H9 (cell line): Measurements from ENCODE around the gene KCTD16. TPM values are rescaled to one million over a fixed set of nuclear protein-coding genes. Genes with fewer than 3 reads are reported as not detected.
A peak's percentile ranks its signal among the peaks of the same experiment; 100 is the strongest.

ENCODE experiments used
- DNase-seq: peaks from one replicate; pipeline ENCODE4 v3.0.0-alpha.2; 2017
- H2AFZ ChIP-seq: one replicate; pipeline ENCODE4 v1.6.1; 2013; ENCODE audit warnings: mild to moderate bottlenecking, low read length, control low read depth, moderate library complexity
- H2AK5ac ChIP-seq: 2 replicates; pipeline ENCODE4 v1.6.1; 2013; ENCODE audit warnings: low read length, control low read depth, mixed read lengths; ENCODE audit not compliant: insufficient read length
- H2BK120ac ChIP-seq: one replicate; pipeline ENCODE4 v1.6.1; 2013; ENCODE audit warnings: low read depth, mild to moderate bottlenecking, low read length, control low read depth, inconsistent platforms; ENCODE audit not compliant: poor library complexity, severe bottlenecking
- H2BK12ac ChIP-seq: 2 replicates; pipeline ENCODE4 v1.6.1; 2013; ENCODE audit warnings: low read length, control low read depth, mixed read lengths, low read depth; ENCODE audit not compliant: insufficient read length
- H2BK15ac ChIP-seq: 2 replicates; pipeline ENCODE4 v1.6.1; 2013; ENCODE audit warnings: low read depth, low read length, control low read depth
- H2BK20ac ChIP-seq: one replicate; pipeline ENCODE4 v1.6.1; 2013; ENCODE audit warnings: low read depth, mild to moderate bottlenecking, low read length, control low read depth, inconsistent platforms; ENCODE audit not compliant: poor library complexity, severe bottlenecking
- H2BK5ac ChIP-seq: 2 replicates; pipeline ENCODE4 v1.6.1; 2013; ENCODE audit warnings: low read length, control low read depth, mixed read lengths; ENCODE audit not compliant: insufficient read length
- H3K14ac ChIP-seq: 2 replicates; pipeline ENCODE4 v1.6.1; 2013; ENCODE audit warnings: low read length, control low read depth; ENCODE audit not compliant: insufficient read depth
- H3K18ac ChIP-seq: 2 replicates; pipeline ENCODE4 v1.6.1; 2013; ENCODE audit warnings: low read depth, mild to moderate bottlenecking, mixed read lengths, low read length, control low read depth; ENCODE audit not compliant: insufficient read length
- H3K23ac ChIP-seq: 2 replicates; pipeline ENCODE4 v1.6.1; 2013; ENCODE audit warnings: low read length, control low read depth, mixed read lengths, low read depth; ENCODE audit not compliant: insufficient read length
- H3K23me2 ChIP-seq: 2 replicates; pipeline ENCODE4 v1.6.1; 2013; ENCODE audit warnings: low read depth, mild to moderate bottlenecking, mixed read lengths, low read length, control low read depth; ENCODE audit not compliant: insufficient read length, poor library complexity, severe bottlenecking
- H3K27ac ChIP-seq: 2 replicates; pipeline ENCODE4 v1.5.1; 2013; ENCODE audit warnings: low read length, control low read depth, mixed read lengths, low read depth; ENCODE audit not compliant: insufficient read length
- H3K27me3 ChIP-seq: 2 replicates; pipeline ENCODE4 v1.6.1; 2013; ENCODE audit warnings: low read length, control low read depth, inconsistent platforms; ENCODE audit not compliant: insufficient read depth
- H3K4ac ChIP-seq: 2 replicates; pipeline ENCODE4 v1.6.1; 2013; ENCODE audit warnings: low read depth, mild to moderate bottlenecking, control low read depth, inconsistent platforms, low read length, moderate library complexity
- H3K4me1 ChIP-seq: 2 replicates; pipeline ENCODE4 v1.6.1; 2013; ENCODE audit warnings: low read length, control low read depth, inconsistent platforms; ENCODE audit not compliant: insufficient read depth
- H3K4me2 ChIP-seq: 2 replicates; pipeline ENCODE4 v1.6.1; 2013; ENCODE audit warnings: low read length, control low read depth, mixed read lengths; ENCODE audit not compliant: insufficient read length, insufficient read depth
- H3K56ac ChIP-seq: 2 replicates; pipeline ENCODE4 v1.6.1; 2013; ENCODE audit warnings: low read depth, mild to moderate bottlenecking, mixed read lengths, low read length, control low read depth; ENCODE audit not compliant: insufficient read length
- H3K79me1 ChIP-seq: 2 replicates; pipeline ENCODE4 v1.6.1; 2013; ENCODE audit warnings: low read depth, mild to moderate bottlenecking, moderate library complexity, low read length, control low read depth, inconsistent platforms; ENCODE audit not compliant: insufficient read depth, poor library complexity, severe bottlenecking
- H3K79me2 ChIP-seq: 2 replicates; pipeline ENCODE4 v1.6.1; 2013; ENCODE audit warnings: low read length, control low read depth, inconsistent platforms; ENCODE audit not compliant: insufficient read depth
- H3K9ac ChIP-seq: 2 replicates; pipeline ENCODE4 v1.6.1; 2013; ENCODE audit warnings: low read length, control low read depth, mixed read lengths; ENCODE audit not compliant: insufficient read length; ENCODE audit errors: extremely low read depth
- H3K9me3 ChIP-seq: one replicate; pipeline ENCODE4 v1.6.1; 2013; ENCODE audit warnings: low read depth, low read length, inconsistent platforms; ENCODE audit not compliant: control insufficient read depth
- H3T11ph ChIP-seq: one replicate; pipeline ENCODE4 v1.6.1; 2013; ENCODE audit warnings: mild to moderate bottlenecking, low read length, control low read depth, inconsistent platforms
- H4K20me1 ChIP-seq: one replicate; pipeline ENCODE4 v1.6.1; 2013; ENCODE audit not compliant: control insufficient read depth, insufficient read length, insufficient read depth
- H4K5ac ChIP-seq: 2 replicates; pipeline ENCODE4 v1.6.1; 2013; ENCODE audit warnings: low read depth, mild to moderate bottlenecking, mixed read lengths, low read length, control low read depth; ENCODE audit not compliant: insufficient read length
- H4K8ac ChIP-seq: replicated peaks from 2 replicates; pipeline ENCODE4 v1.6.1; 2013; ENCODE audit warnings: low read length, control low read depth, mixed read lengths, low read depth; ENCODE audit not compliant: insufficient read length
- H4K91ac ChIP-seq: 2 replicates; pipeline ENCODE4 v1.6.1; 2013; ENCODE audit warnings: low read depth, mild to moderate bottlenecking, moderate library complexity, mixed read lengths, low read length, control low read depth; ENCODE audit not compliant: insufficient read length
- H3K27ac Mint-ChIP-seq, 3 experiments: 2 replicates in 2 of 3; 3 replicates in 1 of 3; pipeline ENCODE4 v1.8.0; 2020 to 2021; ENCODE audit warnings: mixed read lengths in 3 of 3, mild to moderate bottlenecking in 1 of 3, moderate library complexity in 1 of 3
- H3K27me3 Mint-ChIP-seq: 2 replicates; pipeline ENCODE4 v1.8.0; 2021; ENCODE audit warnings: low read depth, mild to moderate bottlenecking, moderate library complexity, mixed read lengths
- H3K36me3 Mint-ChIP-seq, 3 experiments: 2 replicates in 2 of 3; 3 replicates in 1 of 3; pipeline ENCODE4 v1.8.0; 2020 to 2021; ENCODE audit warnings: low read depth in 3 of 3, mixed read lengths in 3 of 3; ENCODE audit not compliant: insufficient read depth in 1 of 3
- H3K4me1 Mint-ChIP-seq, 2 experiments: 2 replicates each; pipeline ENCODE4 v1.8.0; 2020; ENCODE audit warnings: mixed read lengths in 2 of 2
- H3K4me3 Mint-ChIP-seq, 2 experiments: 2 replicates in 1 of 2; 3 replicates in 1 of 2; pipeline ENCODE4 v1.8.0; 2020 to 2021; ENCODE audit warnings: mild to moderate bottlenecking in 2 of 2, mixed read lengths in 2 of 2, moderate library complexity in 1 of 2
- H3K9me3 Mint-ChIP-seq, 2 experiments: 2 replicates in 1 of 2; 3 replicates in 1 of 2; pipeline ENCODE4 v1.8.0; 2020; ENCODE audit warnings: mild to moderate bottlenecking in 2 of 2, mixed read lengths in 2 of 2, moderate library complexity in 1 of 2
- CTCF ChIP-seq: fragments of 200-600 bp; sonication (generic); conservative IDR thresholded peaks from 3 replicates; pipeline ENCODE4 v1.8.0; 2021; ENCODE audit warnings: antibody characterized with exemption, mild to moderate bottlenecking
- WGBS: extraction: QIAGEN DNeasy Blood & Tissue Kit; methylation state at CpG from one replicate; pipeline ENCODE4 v1.1.7; 2013; ENCODE audit warnings: missing lambda C conversion rate, low lambda C conversion rate, mixed read lengths; ENCODE audit not compliant: insufficient read length; ENCODE audit errors: extremely low coverage; 5-methylcytosine and 5-hydroxymethylcytosine counted together
- total RNA-seq: library from RNA; stranded (reverse); gene quantifications from 2 replicates; pipeline ENCODE4 v1.2.1, GENCODE V29; 2021

The KCTD16 gene
- total RNA-seq, 1 experiment from 2014 or later, result 0.09 TPM

- Mint-ChIP-seq H3K9me3 (no peaks in the 10 kb centered on the region), H3K27me3 (peaks cover 10% of the 10 kb centered on the region), H3K4me3 (peak overlapping the region; percentile 94 to 95), H3K36me3 (peaks cover 5 to 26% (median 19%) of the 10 kb centered on the region in 3 experiments; a peak in 5 of 7 replicates), H3K27ac (peak overlapping the region; percentile 7 to 96 (median 96); a peak in 6 of 7 replicates), H3K4me1 (peaks cover 16 to 21% of the 10 kb centered on the region in 2 experiments)
- no peak for DNase-seq
- peaks cover 4% of the 10 kb centered on the region for H3K79me1 ChIP-seq
- H2BK12ac ChIP-seq, result no peak overlapping the region
- H3T11ph ChIP-seq, result no peak overlapping the region
- peak overlapping the region; percentile 78 for H3K9ac ChIP-seq
- no peak overlapping the region for H2BK20ac ChIP-seq
- H3K14ac ChIP-seq, result no peak overlapping the region
- no peak overlapping the region for H4K5ac ChIP-seq
- H3K56ac ChIP-seq, result no peak overlapping the region
- no peaks in the 10 kb centered on the region for H3K4me1 ChIP-seq
- H3K23ac ChIP-seq, result no peak overlapping the region
- H3K27me3 ChIP-seq, result no peaks in the 10 kb centered on the region
- H2AK5ac ChIP-seq, result no peak overlapping the region
- TF ChIP-seq CTCF, result no peak
- peaks cover 4% of the 10 kb centered on the region for H3K23me2 ChIP-seq
- no peak overlapping the region for H2BK120ac ChIP-seq
- no peak overlapping the region for H3K18ac ChIP-seq
- no CpG with 5 or more reads among the region's 12 CpGs for WGBS
- H3K4ac ChIP-seq, result no peak overlapping the region
- no peak overlapping the region for H2BK15ac ChIP-seq
- no peak overlapping the region for H2BK5ac ChIP-seq
- no peak overlapping the region for H4K91ac ChIP-seq
- H2AFZ ChIP-seq, result no peak overlapping the region
- no peaks in the 10 kb centered on the region; the same call in 1 of the 2 replicates for H3K79me2 ChIP-seq
- H3K4me2 ChIP-seq, result peak overlapping the region; percentile 96
- H4K8ac ChIP-seq, result no peak overlapping the region
- no peak overlapping the region for H3K27ac ChIP-seq
- H3K9me3 ChIP-seq, result no peaks in the 10 kb centered on the region
- no peaks in the 10 kb centered on the region for H4K20me1 ChIP-seq
Observed at GRCh38 chr5:144169904-144170275, 783 bp upstream of the KCTD16 start.
